GM18873 (cell line): ENCODE results near the gene MGAT5.

Experiments
- ATAC-seq: cut with Tn5 transposase; IDR thresholded peaks from one replicate; pipeline ENCODE4 v1.9.1; 2021; ENCODE audit warnings: mild to moderate bottlenecking, moderate library complexity, moderate number of reproducible peaks; ENCODE audit not compliant: unreplicated experiment, low FRiP score

Gene MGAT5

DNA sequence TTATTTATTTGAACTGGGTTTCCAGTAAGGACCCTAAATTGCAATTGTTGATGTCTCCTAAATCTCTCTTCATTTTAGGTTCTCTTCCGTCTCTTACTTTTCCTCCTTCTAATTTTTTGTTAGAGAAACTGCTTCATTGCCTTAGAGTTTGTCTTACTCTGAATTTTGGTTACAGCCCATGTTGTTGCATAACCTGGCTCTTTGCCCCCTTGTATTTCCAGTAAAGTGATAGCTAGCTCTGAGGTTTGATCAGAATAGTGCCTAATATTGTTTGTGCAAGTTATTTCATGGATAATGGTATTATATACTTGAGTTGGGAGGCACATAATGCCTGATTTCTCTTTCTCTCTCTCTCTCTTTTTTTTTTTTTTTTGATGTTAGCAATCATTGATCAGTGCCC lies 71.8 kb downstream of the MGAT5 start:
- no peak for ATAC-seq

DNA sequence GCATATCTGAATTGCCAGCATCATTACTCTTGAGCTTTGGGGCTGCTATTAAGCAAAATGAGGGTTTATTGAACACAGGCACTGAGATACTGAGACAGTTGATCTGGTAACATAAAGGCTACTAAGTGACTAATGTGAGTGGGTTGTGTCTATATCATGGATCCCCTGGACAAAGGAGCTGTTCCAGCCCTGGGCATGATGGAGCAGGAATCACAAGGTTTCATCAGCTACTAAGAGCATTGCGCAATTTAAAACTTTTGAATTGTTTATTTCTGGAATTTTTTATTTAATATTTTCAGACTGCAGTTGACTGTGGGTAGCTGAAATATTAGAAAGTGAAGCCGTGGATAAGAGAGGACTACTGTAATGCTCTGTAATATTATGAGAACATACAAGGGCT lies 73.5 kb downstream of the MGAT5 start:
- no peak for ATAC-seq

- ATAC-seq = no peak
Observed at GRCh38 chr2:134331081-134331480, 77.2 kb downstream of the MGAT5 start.

DNA sequence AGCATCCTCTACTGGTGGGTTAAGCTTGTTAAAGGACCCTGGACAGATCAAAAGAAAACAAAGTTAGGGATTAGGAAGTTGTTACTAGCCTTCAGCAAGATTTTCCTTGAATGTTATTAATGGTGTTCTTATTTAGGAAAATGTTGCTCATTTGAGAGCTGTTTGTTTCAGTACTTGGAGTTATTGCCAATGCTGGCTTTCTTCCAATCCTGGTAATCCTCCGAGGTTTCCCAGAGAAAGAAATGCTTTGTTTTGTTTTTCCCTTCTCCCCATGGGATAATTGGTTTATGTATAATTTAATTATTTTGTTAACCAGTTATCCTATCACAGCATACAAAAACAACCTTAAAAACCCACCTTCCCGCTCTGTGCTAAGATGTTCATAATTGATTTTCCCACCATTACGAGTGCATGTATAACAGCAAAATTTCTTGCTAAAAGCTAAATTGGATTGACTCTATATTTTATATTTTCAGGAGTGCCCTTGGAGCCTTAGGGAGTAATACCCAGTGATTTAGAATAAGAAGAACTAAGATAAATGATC lies 79.8 kb downstream of the MGAT5 start:
- ATAC-seq = no peak

GRCh38 chr2:134334542-134335353 lies 80.9 kb downstream of the MGAT5 start:
- ATAC-seq = no peak

DNA sequence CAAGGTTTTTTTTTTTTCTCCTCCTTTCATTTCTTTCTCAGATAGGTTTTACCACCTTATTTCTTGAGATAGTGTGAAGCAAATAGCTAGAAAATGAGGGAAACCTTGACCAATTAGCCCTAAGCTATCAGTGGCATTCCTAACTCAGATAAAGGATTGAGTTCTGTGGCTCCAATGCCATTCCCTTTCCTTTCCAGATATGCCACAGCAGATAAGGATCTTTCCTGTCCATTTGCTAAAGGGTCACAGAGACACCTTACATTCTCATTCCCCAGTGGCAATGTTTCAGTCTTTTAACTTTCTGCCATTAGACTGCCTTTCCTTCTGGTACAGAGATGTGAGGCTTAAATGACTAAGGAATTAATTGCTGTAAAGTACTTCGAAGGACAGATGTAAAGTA lies 81.7 kb downstream of the MGAT5 start:
- ATAC-seq = no peak

DNA sequence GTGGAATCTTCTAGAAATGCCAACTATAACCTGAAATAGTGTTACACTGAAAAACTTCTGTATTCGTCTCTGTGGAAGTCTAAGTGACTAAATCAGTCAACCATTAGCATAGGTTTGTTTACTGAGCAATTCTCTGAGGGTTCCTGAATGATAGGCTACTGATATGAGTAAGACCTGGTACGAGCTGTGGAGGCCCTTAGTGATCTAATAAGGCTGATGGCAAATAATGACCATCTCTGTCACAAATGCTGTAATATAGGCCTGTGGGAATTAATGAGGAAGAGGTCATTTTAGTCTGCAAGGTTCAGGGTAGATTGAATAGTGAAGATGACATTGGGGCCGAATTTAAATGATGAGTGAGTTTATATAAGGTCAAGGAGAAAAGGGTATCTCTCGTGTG lies 82.5 kb downstream of the MGAT5 start:
- peak; percentile 99 for ATAC-seq

- ATAC-seq = peak; percentile 5
Observed at GRCh38 chr2:134336921-134337320, 83.0 kb downstream of the MGAT5 start.

- no peak for ATAC-seq
Observed at GRCh38 chr2:134337631-134338030, 83.8 kb downstream of the MGAT5 start.

DNA sequence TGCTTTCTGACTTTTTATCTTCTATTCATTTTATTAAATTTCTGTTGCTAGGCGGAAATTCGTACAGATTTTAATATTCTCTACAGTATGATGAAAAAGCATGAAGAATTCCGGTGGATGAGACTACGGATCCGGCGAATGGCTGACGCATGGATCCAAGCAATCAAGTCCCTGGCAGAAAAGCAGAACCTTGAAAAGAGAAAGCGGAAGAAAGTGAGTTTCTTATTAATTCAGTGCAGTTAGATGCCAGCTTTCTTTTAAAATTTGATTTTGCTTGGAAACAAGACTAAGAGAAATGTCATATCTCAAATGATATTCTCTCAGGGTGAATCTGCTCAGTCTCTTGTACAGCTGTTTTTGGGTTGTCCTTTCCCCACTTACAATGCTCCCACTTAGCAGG lies 84.3 kb downstream of the MGAT5 start:
- no peak for ATAC-seq

DNA sequence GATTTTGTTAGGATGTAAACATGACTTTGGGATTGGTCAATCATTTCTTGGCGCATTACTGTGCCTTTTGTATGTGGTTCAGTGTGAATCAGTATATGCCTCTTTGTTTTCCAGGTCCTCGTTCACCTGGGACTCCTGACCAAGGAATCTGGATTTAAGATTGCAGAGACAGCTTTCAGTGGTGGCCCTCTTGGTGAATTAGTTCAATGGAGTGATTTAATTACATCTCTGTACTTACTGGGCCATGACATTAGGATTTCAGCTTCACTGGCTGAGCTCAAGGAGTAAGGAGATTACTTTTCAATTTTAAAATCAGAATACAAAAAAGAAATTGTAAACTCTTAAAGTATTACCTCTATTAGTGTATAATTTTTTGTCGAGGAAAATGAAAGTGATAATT lies 87.6 kb downstream of the MGAT5 start:
- ATAC-seq = no peak

- no peak for ATAC-seq
Observed at GRCh38 chr2:134344954-134345697, 91.3 kb downstream of the MGAT5 start.

DNA sequence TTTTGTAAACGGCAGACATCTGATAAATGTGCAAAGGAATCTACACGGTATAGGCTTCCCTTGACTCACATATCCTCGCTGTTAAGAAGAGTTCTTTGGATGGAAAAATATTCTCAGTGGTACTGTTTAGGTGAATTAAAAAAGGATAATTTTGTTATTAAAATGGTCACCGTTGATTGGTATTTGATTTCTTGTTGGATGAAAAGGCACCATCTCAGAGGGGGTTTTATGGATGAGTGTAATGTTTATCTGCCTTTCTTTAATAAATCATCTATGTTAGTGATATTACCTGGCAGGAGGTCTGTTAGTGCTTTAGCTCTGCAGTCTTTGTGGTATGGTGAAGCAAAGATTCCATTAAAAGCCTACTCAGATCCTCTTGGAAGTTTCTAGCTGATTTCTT lies 92.3 kb downstream of the MGAT5 start:
- ATAC-seq = no peak

DNA sequence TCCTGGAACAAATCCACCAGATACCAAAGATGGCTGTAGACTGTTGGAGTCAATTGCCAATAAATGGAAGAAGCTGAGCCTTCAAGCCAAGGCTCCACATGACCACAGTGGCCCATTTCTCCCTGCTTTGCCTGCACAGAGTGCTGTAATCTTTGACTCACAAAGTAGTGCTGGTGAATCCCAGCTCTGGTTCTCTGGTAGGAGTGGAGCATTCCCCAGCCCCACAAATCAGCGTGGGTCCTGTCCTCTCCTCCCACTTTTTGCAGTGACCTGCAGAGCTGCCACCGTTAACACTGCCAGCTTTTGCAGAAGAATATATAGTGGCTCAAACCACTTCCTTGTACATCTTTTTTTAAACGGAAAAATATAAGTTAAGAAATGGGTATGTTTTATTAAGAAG lies 93.9 kb downstream of the MGAT5 start:
- ATAC-seq = no peak

DNA sequence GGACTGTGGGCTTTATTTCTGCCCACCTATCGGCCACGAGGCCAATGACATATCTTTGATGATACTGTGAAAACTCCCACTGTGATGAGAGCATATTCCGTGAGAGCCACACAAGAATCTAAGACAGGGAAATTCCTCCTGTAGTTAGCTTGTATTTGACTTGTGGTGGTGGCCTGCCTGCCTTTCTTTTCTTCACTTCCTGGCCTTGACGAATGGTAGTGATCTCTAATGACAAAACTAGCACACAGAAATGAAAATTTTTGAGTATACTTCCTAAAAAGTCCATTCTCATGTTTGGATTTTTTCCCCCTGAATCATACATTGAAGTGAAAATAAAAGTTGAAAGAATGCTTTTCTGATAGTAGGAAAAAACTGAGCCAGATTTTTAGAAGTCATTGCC lies 94.4 kb downstream of the MGAT5 start:
- ATAC-seq = no peak

DNA sequence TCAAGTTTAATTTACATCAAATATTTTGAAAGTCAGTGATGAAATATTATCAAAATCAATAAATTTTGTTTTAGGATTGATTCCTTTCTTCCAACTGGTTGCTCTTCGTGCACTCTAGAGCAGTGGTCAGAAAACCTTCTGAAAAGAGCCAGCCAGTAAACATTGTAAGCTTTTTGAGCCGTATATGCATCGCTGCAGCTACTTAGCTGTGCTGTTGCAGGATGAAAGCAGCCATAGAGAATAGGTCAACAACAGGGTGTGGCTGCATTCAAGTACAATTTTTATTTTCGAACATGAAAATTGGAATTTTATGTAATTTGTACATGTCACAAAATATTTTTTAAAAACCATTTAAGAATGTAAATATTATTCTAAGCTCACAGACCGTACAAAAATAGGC lies 94.9 kb downstream of the MGAT5 start:
- ATAC-seq = no peak

- no peak for ATAC-seq
Observed at GRCh38 chr2:134351016-134351415, 97.1 kb downstream of the MGAT5 start.

GRCh38 chr2:134351899-134352298 lies 98.0 kb downstream of the MGAT5 start:
- ATAC-seq = no peak

GRCh38 chr2:134352844-134353243 lies 99.0 kb downstream of the MGAT5 start:
- ATAC-seq = peak; percentile 83

DNA sequence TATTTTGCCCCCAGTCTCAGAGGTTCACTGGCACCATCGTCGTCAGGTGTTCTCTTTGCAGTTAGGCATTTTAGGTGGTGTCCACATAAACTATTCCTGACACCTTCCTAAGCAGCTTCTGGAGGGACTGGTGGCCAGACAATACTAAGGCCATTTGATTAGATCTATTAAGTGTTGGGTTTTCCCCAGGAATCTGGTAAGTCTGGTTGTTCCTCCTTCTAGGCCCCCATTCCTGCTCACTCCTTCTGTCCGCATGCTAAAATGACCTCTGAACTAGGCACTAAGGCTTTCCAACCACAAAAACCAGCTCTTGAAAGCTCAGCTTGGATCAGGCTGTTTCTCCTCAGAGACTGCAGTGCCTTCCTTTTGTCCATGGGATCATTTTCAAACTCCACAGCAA lies 100.7 kb downstream of the MGAT5 start:
- ATAC-seq = no peak

- no peak for ATAC-seq
Observed at GRCh38 chr2:134357814-134358213, 103.9 kb downstream of the MGAT5 start.
